ENCODE measurements around the gene OXGR1.

GRCh38 chr13:97015661-97016350 lies 21.5 kb upstream of the OXGR1 start:
- TF ChIP-seq CTCF (IDR thresholded peaks at IDR 0.05) (no peak), POLR2A (IDR thresholded peaks at IDR 0.05) (no peak)
